ENCODE data around the gene GGA2.

Gene GGA2

DNA sequence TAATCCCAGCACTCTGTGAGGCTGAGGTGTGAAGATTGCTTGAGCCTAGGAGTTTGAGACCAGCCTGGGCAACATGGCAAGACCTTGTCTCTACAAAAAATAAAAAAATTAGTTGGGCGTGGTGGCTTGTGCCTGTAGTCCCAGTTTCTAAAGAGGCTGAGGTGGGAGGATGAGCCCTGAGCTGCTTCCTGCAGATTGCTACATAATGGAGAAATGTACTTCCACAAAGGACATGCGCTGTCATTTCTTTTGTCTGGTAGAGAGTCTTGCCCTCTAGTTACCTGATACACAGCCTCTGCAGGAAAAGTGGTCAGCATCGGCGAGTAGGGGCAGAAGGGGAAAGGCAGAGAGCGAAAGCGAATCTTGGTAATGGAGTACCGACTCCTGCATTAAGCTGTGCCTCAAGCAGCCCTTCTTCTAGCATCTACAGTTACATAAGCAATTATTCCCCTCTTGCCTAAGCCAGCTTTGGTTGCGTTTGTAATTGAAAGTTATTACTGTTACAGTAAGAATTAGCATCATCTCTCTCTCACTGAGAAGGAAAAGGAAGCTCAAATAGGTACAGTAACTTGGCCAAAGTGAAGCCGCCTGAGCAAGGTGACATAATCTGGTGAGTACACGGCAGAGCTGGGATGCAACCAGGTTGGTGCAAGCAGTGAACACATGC is 18.5 kb upstream of the GGA2 start:
- no peak overlapping the region for H2BK12ac ChIP-seq (ENCODE audit: low read length in 2 of 2)
- H3K9ac ChIP-seq (ENCODE audit: low read length): no peak overlapping the region
- no peaks in the 10 kb centered on the region for H3K27me3 ChIP-seq (ENCODE audit: control insufficient read depth in 1 of 2, insufficient read depth in 1 of 2, low read length in 2 of 2)
- no peak overlapping the region for H3K23ac ChIP-seq (ENCODE audit: low read length in 2 of 2)
- H2BK120ac ChIP-seq (ENCODE audit: low read depth, low read length): no peak overlapping the region
- H4K8ac ChIP-seq (ENCODE audit: low read length): no peak overlapping the region
- no peak overlapping the region for H3K4me2 ChIP-seq (ENCODE audit: low read length, poor library complexity, severe bottlenecking)
- no peak overlapping the region for H2AFZ ChIP-seq (ENCODE audit: low read depth, low read length)
- peak overlapping the region; percentile 70 for H2AK5ac ChIP-seq (ENCODE audit: low read length, severe bottlenecking)
- peak overlapping the region; percentile 19 for H2BK5ac ChIP-seq (ENCODE audit: low read depth, low read length, poor library complexity, severe bottlenecking)
- H3K14ac ChIP-seq (ENCODE audit: low read length in 2 of 2): no peak overlapping the region
- no peak overlapping the region for H4K91ac ChIP-seq (ENCODE audit: low read length)
- peaks cover 12% of the 10 kb centered on the region for H3K79me1 ChIP-seq (replicated peaks; ENCODE audit: low read length, poor library complexity, severe bottlenecking)
- peaks cover 58 to 77% of the 10 kb centered on the region in 2 experiments for H3K36me3 ChIP-seq (ENCODE audit: control insufficient read depth in 1 of 2, insufficient read depth in 2 of 2, low read depth in 1 of 2, low read length in 2 of 2)
- DNase-seq: no peak
- no peaks in the 10 kb centered on the region for H3K9me3 ChIP-seq (ENCODE audit: control insufficient read depth, low read length)
- H3K4me3 ChIP-seq (ENCODE audit: insufficient read depth in 1 of 2, low read depth in 1 of 2, low read length in 2 of 2): no peak overlapping the region
- H3K4ac ChIP-seq (ENCODE audit: low read depth in 1 of 2, low read length in 2 of 2): no peak overlapping the region
- peaks cover 16% of the 10 kb centered on the region for H3K4me1 ChIP-seq (ENCODE audit: control insufficient read depth, insufficient read depth, low read depth, low read length)
- no peak overlapping the region for H3K18ac ChIP-seq (ENCODE audit: low read depth in 1 of 2, low read length in 2 of 2)
- H3K27ac ChIP-seq (ENCODE audit: low read length, poor library complexity, severe bottlenecking): peak overlapping the region; percentile 79
- no peak overlapping the region for H2BK15ac ChIP-seq (ENCODE audit: low read depth, poor library complexity, severe bottlenecking)
- WGBS: 98% methylated on average over 6 of the region's 10 CpGs

DNA sequence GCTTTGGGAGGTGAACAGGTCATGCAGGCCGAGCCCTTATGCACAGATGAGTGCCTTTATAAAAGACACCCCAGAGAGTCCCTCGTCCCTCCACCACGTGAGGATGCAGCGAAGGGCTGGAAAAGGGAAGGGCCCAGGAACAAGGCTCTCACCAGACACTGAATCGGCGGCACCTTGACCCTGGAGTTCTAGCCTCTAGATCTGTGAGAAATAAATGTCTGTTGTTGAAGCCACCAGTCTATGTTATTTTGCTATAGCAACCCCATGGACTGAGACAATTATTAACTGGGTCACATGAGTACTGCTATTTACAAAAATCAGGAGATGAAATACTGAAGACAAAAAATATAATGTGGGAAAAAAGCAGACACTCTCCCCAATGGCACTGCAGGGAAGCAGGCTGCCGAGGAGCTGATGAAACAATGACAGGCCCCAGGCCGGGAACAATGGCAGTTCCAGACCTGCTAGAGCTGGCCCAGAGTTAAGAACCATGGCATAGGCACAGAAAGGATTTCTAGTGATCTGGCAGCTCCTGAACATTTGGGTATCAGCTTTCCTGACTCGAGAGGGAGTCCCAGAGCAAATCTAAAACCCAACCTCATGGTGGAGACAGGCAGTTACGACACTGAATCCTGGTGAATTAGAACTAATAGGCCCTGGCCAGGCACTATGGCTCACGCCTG is 17.8 kb upstream of the GGA2 start:
- Histone ChIP-seq H3K4me1 (ENCODE audit: control insufficient read depth, insufficient read depth, low read depth, low read length) (peaks cover 16% of the 10 kb centered on the region), H3K9ac (ENCODE audit: low read length) (no peak overlapping the region), H2AFZ (ENCODE audit: low read depth, low read length) (no peak overlapping the region), H3K18ac (ENCODE audit: low read depth in 1 of 2, low read length in 2 of 2) (no peak overlapping the region), H3K27ac (ENCODE audit: low read length, poor library complexity, severe bottlenecking) (peak overlapping the region; percentile 79), H3K79me1 (replicated peaks; ENCODE audit: low read length, poor library complexity, severe bottlenecking) (peaks cover 12% of the 10 kb centered on the region), H3K27me3 (ENCODE audit: control insufficient read depth in 1 of 2, insufficient read depth in 1 of 2, low read length in 2 of 2) (no peaks in the 10 kb centered on the region), H3K4me3 (ENCODE audit: insufficient read depth in 1 of 2, low read depth in 1 of 2, low read length in 2 of 2) (no peak overlapping the region), H2BK120ac (ENCODE audit: low read depth, low read length) (no peak overlapping the region), H3K36me3 (ENCODE audit: control insufficient read depth in 1 of 2, insufficient read depth in 2 of 2, low read depth in 1 of 2, low read length in 2 of 2) (peaks cover 58 to 79% of the 10 kb centered on the region in 2 experiments), H3K4ac (ENCODE audit: low read depth in 1 of 2, low read length in 2 of 2) (no peak overlapping the region), H3K4me2 (ENCODE audit: low read length, poor library complexity, severe bottlenecking) (peak overlapping the region; percentile 4), H3K9me3 (ENCODE audit: control insufficient read depth, low read length) (no peaks in the 10 kb centered on the region), H2BK15ac (ENCODE audit: low read depth, poor library complexity, severe bottlenecking) (no peak overlapping the region), H4K8ac (ENCODE audit: low read length) (no peak overlapping the region), H2AK5ac (ENCODE audit: low read length, severe bottlenecking) (peak overlapping the region; percentile 44), H3K23ac (ENCODE audit: low read length in 2 of 2) (no peak overlapping the region), H3K14ac (ENCODE audit: low read length in 2 of 2) (no peak overlapping the region), H2BK12ac (ENCODE audit: low read length in 2 of 2) (no peak overlapping the region), H2BK5ac (ENCODE audit: low read depth, low read length, poor library complexity, severe bottlenecking) (peak overlapping the region; percentile 19), H4K91ac (ENCODE audit: low read length) (no peak overlapping the region)
- 91% methylated on average over 11 of the region's 11 CpGs for WGBS
- no peak for DNase-seq

DNA sequence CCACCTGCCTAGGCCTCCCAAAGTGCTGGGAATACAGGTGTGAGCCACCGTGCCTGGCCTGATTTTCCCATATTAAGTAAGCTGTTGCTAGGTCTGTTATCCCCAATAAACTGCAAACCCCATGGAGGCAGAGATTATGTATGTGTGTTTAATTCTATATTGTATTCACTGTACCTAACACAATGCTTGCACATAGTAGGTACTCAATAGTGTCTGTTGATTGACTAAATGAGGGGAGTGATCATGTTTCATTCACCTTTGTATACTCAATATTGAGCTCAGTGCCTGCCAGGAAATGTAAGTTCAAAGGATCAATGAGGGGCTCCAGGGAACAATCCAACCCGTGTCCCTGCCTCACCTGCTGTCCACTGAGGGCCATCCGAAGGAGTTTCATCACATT is 14.6 kb upstream of the GGA2 start:
- no peak overlapping the region for H2BK5ac ChIP-seq (ENCODE audit: low read depth, low read length, poor library complexity, severe bottlenecking)
- H2BK15ac ChIP-seq (ENCODE audit: low read depth, poor library complexity, severe bottlenecking): no peak overlapping the region
- no peak overlapping the region for H3K23ac ChIP-seq (ENCODE audit: low read length in 2 of 2)
- no peak overlapping the region for H3K4me3 ChIP-seq (ENCODE audit: insufficient read depth in 1 of 2, low read depth in 1 of 2, low read length in 2 of 2)
- H3K27ac ChIP-seq (ENCODE audit: low read length, poor library complexity, severe bottlenecking): no peak overlapping the region
- no peak overlapping the region for H3K4me2 ChIP-seq (ENCODE audit: low read length, poor library complexity, severe bottlenecking)
- H3K4me1 ChIP-seq (ENCODE audit: control insufficient read depth, insufficient read depth, low read depth, low read length): peaks cover 16% of the 10 kb centered on the region
- H3K9ac ChIP-seq (ENCODE audit: low read length): no peak overlapping the region
- H3K27me3 ChIP-seq (ENCODE audit: control insufficient read depth in 1 of 2, insufficient read depth in 1 of 2, low read length in 2 of 2): no peaks in the 10 kb centered on the region
- H3K79me1 ChIP-seq (replicated peaks; ENCODE audit: low read length, poor library complexity, severe bottlenecking): peaks cover 7% of the 10 kb centered on the region
- no peak overlapping the region for H3K14ac ChIP-seq (ENCODE audit: low read length in 2 of 2)
- H2BK12ac ChIP-seq (ENCODE audit: low read length in 2 of 2): no peak overlapping the region
- no peak overlapping the region for H3K18ac ChIP-seq (ENCODE audit: low read depth in 1 of 2, low read length in 2 of 2)
- H4K91ac ChIP-seq (ENCODE audit: low read length): no peak overlapping the region
- H2AK5ac ChIP-seq (ENCODE audit: low read length, severe bottlenecking): no peak overlapping the region
- no peak overlapping the region for H3K4ac ChIP-seq (ENCODE audit: low read depth in 1 of 2, low read length in 2 of 2)
- no peak overlapping the region for H2BK120ac ChIP-seq (ENCODE audit: low read depth, low read length)
- no peak for DNase-seq
- 100% methylated on average over 2 of the region's 3 CpGs for WGBS
- no peak overlapping the region for H2AFZ ChIP-seq (ENCODE audit: low read depth, low read length)
- no peaks in the 10 kb centered on the region for H3K9me3 ChIP-seq (ENCODE audit: control insufficient read depth, low read length)
- H3K36me3 ChIP-seq (ENCODE audit: control insufficient read depth in 1 of 2, insufficient read depth in 2 of 2, low read depth in 1 of 2, low read length in 2 of 2): peaks cover 43 to 78% of the 10 kb centered on the region in 2 experiments
- no peak overlapping the region for H4K8ac ChIP-seq (ENCODE audit: low read length)

DNA sequence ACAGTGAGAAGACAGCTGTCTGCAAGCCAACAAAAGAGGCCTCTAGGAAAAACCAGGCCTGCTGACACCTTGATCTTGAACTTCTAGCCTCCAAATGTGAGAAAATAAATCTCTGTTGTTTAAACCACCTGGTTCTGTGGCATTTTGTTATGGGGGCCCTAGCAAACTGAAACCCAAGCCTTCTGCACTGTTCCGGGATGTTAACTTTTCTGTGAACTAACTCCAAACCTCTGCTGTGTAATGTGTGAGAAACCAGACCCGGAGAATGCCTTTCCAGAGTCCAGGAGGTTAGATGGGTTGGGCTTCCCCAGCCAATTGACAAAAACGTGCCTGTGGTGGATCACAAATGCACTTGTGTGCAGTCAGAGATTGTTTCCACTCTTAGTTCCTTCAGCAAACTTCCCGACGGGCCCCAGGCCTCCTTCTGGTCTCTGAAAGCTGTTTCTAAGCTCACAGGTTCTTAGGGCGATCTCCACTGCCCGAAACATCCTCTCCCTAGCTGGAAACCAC is 13.6 kb upstream of the GGA2 start:
- Histone ChIP-seq H3K9me3 (ENCODE audit: control insufficient read depth, low read length) (no peaks in the 10 kb centered on the region), H3K23ac (ENCODE audit: low read length in 2 of 2) (no peak overlapping the region)

More for the DNA sequence above, 13.6 kb upstream of the GGA2 start:
- Histone ChIP-seq H3K18ac (ENCODE audit: low read depth in 1 of 2, low read length in 2 of 2) (no peak overlapping the region), H2BK5ac (ENCODE audit: low read depth, low read length, poor library complexity, severe bottlenecking) (no peak overlapping the region), H3K36me3 (ENCODE audit: control insufficient read depth in 1 of 2, insufficient read depth in 2 of 2, low read depth in 1 of 2, low read length in 2 of 2) (peaks cover 41 to 78% of the 10 kb centered on the region in 2 experiments), H4K8ac (ENCODE audit: low read length) (no peak overlapping the region), H3K14ac (ENCODE audit: low read length in 2 of 2) (no peak overlapping the region), H3K4ac (ENCODE audit: low read depth in 1 of 2, low read length in 2 of 2) (no peak overlapping the region), H3K79me1 (replicated peaks; ENCODE audit: low read length, poor library complexity, severe bottlenecking) (peaks cover 9% of the 10 kb centered on the region), H3K9ac (ENCODE audit: low read length) (no peak overlapping the region), H3K27me3 (ENCODE audit: control insufficient read depth in 1 of 2, insufficient read depth in 1 of 2, low read length in 2 of 2) (no peaks in the 10 kb centered on the region), H2AFZ (ENCODE audit: low read depth, low read length) (no peak overlapping the region), H2AK5ac (ENCODE audit: low read length, severe bottlenecking) (no peak overlapping the region), H3K4me1 (ENCODE audit: control insufficient read depth, insufficient read depth, low read depth, low read length) (peaks cover 14% of the 10 kb centered on the region), H4K91ac (ENCODE audit: low read length) (no peak overlapping the region), H3K4me2 (ENCODE audit: low read length, poor library complexity, severe bottlenecking) (no peak overlapping the region), H3K4me3 (ENCODE audit: insufficient read depth in 1 of 2, low read depth in 1 of 2, low read length in 2 of 2) (no peak overlapping the region), H2BK120ac (ENCODE audit: low read depth, low read length) (no peak overlapping the region), H2BK15ac (ENCODE audit: low read depth, poor library complexity, severe bottlenecking) (no peak overlapping the region), H3K27ac (ENCODE audit: low read length, poor library complexity, severe bottlenecking) (no peak overlapping the region), H2BK12ac (ENCODE audit: low read length in 2 of 2) (no peak overlapping the region)
- DNase-seq: no peak
- 97% methylated on average over 7 of the region's 7 CpGs for WGBS
